ENCODE data around the gene C1QTNF7. TPM values are rescaled to one million over a fixed set of nuclear protein-coding genes. Genes with fewer than 3 reads are reported as not detected.
A peak's percentile ranks its signal among the peaks of the same experiment; 100 is the strongest.

The C1QTNF7 gene
- total and polyA plus RNA-seq, 2 experiments from 2014 or later, result not detected

- DNase-seq (ENCODE audit: low read depth in 1 of 2, low spot score in 1 of 2), result peak; percentile 51 to 67
- no peaks in the 10 kb centered on the region for H3K4me1 ChIP-seq (ENCODE audit: low read depth)
- H3K4me3 ChIP-seq, result no peak overlapping the region
- no peak overlapping the region for H3K27ac ChIP-seq
- no peaks in the 10 kb centered on the region for H3K27me3 ChIP-seq
- peak; percentile 79 for TF ChIP-seq CTCF (IDR thresholded peaks at IDR 0.05; ENCODE audit: low read depth, low read length)
- H3K9me3 ChIP-seq (ENCODE audit: low read depth), result no peaks in the 10 kb centered on the region
- no peaks in the 10 kb centered on the region for H3K36me3 ChIP-seq
Measured at GRCh38 chr4:15396157-15396800, 31.6 kb upstream of the C1QTNF7 start.

- TF ChIP-seq CTCF (IDR thresholded peaks at IDR 0.05; ENCODE audit: low read depth, low read length), result no peak
- no peaks in the 10 kb centered on the region for H3K27me3 ChIP-seq
- no peaks in the 10 kb centered on the region for H3K36me3 ChIP-seq
- no peak overlapping the region for H3K4me3 ChIP-seq
- no peaks in the 10 kb centered on the region for H3K9me3 ChIP-seq (ENCODE audit: low read depth)
- H3K27ac ChIP-seq, result no peak overlapping the region
- H3K4me1 ChIP-seq (ENCODE audit: low read depth), result peaks cover 7% of the 10 kb centered on the region
- DNase-seq (ENCODE audit: low read depth in 1 of 2, low spot score in 1 of 2), result no peak
Measured at GRCh38 chr4:15398001-15398400, 29.8 kb upstream of the C1QTNF7 start.

DNA sequence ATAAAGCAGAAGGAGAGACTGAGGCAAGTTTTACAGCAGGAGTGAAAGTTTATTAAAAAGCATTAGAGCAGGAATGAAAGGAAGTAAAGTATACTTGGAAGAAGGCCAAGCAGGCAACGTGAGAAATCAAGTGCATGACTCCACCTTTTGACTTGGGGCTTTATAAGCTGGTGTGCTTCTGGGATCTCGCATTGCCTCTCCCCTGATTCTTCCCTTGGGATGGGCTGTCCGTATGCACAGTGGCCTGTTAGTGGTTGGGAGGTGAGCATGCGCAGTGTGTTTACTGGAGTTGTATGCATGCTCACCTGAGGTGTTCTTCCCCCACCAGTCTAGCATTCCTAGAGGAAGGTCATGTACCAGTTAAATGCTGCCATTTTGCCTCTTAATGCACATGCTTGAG is 29.1 kb upstream of the C1QTNF7 start:
- Histone ChIP-seq H3K4me1 (ENCODE audit: low read depth) (peaks cover 14% of the 10 kb centered on the region), H3K36me3 (no peaks in the 10 kb centered on the region), H3K9me3 (ENCODE audit: low read depth) (no peaks in the 10 kb centered on the region), H3K4me3 (no peak overlapping the region), H3K27ac (no peak overlapping the region), H3K27me3 (no peaks in the 10 kb centered on the region)
- no peak for DNase-seq (ENCODE audit: low read depth in 1 of 2, low spot score in 1 of 2)
- TF ChIP-seq CTCF (IDR thresholded peaks at IDR 0.05; ENCODE audit: low read depth, low read length), result no peak

GRCh38 chr4:15400226-15400625 is 27.6 kb upstream of the C1QTNF7 start:
- Histone ChIP-seq H3K4me1 (ENCODE audit: low read depth) (peaks cover 28% of the 10 kb centered on the region), H3K4me3 (no peak overlapping the region), H3K27ac (no peak overlapping the region), H3K27me3 (no peaks in the 10 kb centered on the region), H3K9me3 (ENCODE audit: low read depth) (no peaks in the 10 kb centered on the region), H3K36me3 (no peaks in the 10 kb centered on the region)
- TF ChIP-seq CTCF (IDR thresholded peaks at IDR 0.05; ENCODE audit: low read depth, low read length), result no peak
- DNase-seq (ENCODE audit: low read depth in 1 of 2, low spot score in 1 of 2), result no peak

DNA sequence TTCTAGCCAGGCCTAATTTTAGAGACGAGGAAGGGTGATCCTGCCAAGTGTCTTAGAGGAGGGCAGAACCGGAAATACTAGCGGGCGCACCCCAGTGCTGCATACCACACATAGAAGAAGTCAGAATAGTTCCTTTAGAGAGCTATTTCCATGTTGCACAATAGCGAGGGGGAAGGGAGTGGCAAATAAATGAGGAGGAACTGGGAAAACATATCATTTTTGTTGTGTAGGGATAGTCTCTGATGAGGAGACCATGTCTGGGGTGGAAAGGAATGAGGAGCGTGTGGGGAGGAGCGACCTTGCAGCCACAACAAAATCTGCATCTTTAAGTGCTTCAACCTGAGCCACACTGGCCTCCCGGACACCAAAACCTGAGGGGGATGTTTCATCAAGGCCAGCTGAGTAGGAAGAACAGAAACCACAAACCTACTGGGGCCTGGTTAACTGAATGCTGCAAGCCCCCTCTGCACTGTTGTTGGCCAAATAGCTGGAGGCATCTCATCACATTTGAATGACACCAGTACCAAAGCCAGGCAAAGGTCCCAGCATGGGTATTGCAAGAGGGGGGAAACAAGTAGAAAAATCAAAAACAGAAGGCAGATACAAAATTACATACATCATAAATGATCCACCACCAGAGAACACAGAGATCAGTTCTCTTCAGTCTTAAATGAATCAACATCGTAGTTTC is 26.7 kb upstream of the C1QTNF7 start:
- H3K4me3 ChIP-seq, result no peak overlapping the region
- no peaks in the 10 kb centered on the region for H3K9me3 ChIP-seq (ENCODE audit: low read depth)
- peak in 1 of 2 donors; percentile 93 for DNase-seq (ENCODE audit: low read depth in 1 of 2, low spot score in 1 of 2)
- no peaks in the 10 kb centered on the region for H3K27me3 ChIP-seq
- no peaks in the 10 kb centered on the region for H3K36me3 ChIP-seq
- no peak overlapping the region for H3K27ac ChIP-seq
- no peak for TF ChIP-seq CTCF (IDR thresholded peaks at IDR 0.05; ENCODE audit: low read depth, low read length)
- peaks cover 36% of the 10 kb centered on the region for H3K4me1 ChIP-seq (ENCODE audit: low read depth)
